Ishikawa (cell line): ENCODE results near the gene MRPL40.

ENCODE experiments used
- CEBPB ChIP-seq: IDR thresholded peaks from 2 replicates; pipeline ENCODE4 v1.6.1; 2012
- EP300 ChIP-seq: IDR thresholded peaks from 2 replicates; pipeline ENCODE4 v1.6.1; 2012; ENCODE audit warnings: borderline replicate concordance
- MAX ChIP-seq: IDR thresholded peaks from 2 replicates; pipeline ENCODE4 v1.6.1; 2012
- NFIC ChIP-seq: IDR thresholded peaks from 2 replicates; pipeline ENCODE4 v1.6.1; 2012
- RAD21 ChIP-seq: IDR thresholded peaks from 2 replicates; pipeline ENCODE4 v1.6.1; 2012; ENCODE audit warnings: low read depth
- TAF1 ChIP-seq: IDR thresholded peaks from 2 replicates; pipeline ENCODE4 v1.6.1; 2012; ENCODE audit warnings: low read depth, mild to moderate bottlenecking

- no peak for TF ChIP-seq MAX
- no peak for TF ChIP-seq TAF1
- TF ChIP-seq EP300 = no peak
- no peak for TF ChIP-seq RAD21
- TF ChIP-seq CEBPB = no peak
- TF ChIP-seq NFIC = no peak
Measured at GRCh38 chr22:19398652-19399051, 33.7 kb upstream of the MRPL40 start.
